GM19468 (cell line): ENCODE measurements around the gene DGKG.

Source experiments
- ATAC-seq: cut with Tn5 transposase; IDR thresholded peaks from one replicate; pipeline ENCODE4 v1.9.1; 2021; ENCODE audit warnings: mild to moderate bottlenecking, moderate library complexity, moderate number of reproducible peaks; ENCODE audit not compliant: unreplicated experiment; ENCODE audit errors: extremely low read depth

Gene DGKG

DNA sequence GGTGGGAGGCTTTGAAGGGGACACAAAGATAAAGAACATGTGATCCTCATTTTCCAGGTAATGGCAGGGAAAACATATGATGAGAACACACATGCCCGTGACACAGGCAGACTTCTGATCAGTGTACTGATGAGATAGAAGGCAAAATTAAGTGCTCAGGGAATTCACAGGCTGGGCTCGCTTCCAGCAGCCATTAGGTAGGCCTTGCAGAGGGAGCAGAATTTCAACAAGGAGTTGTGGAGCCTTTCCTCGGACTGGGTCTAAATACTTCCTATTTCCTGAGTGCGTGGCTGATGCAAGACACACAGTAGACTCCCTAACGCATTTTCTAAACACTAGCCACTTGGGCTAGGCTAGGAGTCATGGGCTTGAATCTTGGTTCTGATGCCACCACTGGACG lies 179.2 kb downstream of the DGKG start:
- ATAC-seq: no peak

DNA sequence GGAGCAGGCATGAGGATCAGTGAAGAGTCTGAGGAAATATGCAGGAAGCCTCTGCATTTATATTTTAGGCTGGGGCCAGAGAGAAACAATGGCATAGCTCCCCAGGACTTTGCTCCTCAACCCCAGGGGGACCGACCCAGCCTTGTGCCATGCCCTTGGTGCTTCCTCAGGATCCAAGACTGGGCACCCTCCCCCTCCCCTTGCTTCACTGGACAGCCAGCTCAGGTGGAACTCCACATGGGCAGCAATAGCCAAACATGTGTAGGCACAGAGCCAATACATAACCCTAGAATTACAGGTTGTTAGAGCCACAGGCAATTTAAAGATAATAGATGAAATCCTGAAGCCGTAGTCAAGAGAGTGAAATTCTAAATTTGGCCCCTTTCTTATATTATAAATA lies 180.1 kb downstream of the DGKG start:
- ATAC-seq: no peak

DNA sequence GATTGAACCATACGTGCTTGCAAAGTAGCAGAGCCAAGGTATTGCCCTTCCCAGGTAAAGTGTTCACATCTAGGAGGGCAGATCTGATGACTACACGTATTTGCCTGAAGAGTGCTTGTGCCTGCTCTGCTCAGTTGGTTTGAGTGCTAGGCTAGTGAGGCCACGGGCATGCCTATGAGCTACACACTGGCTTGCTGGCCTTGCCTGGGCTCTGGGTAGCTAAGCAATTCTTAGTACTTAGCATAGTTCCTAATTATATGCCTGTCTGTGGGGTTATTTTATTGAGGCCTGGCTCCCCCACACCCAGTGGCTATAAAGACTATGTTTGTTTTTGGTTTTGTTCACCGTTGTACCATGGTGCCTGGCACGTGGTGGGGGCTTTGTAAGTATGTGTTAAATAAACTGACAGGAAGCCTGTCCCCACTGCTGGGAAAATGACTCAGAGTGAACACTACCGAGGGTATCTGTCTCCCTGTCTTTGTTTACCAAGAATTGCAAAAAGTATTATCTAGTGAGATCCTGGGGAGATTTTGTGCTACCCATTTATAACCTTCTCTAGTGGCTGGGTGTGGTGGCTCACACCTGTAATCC lies 181.0 kb downstream of the DGKG start:
- no peak for ATAC-seq

DNA sequence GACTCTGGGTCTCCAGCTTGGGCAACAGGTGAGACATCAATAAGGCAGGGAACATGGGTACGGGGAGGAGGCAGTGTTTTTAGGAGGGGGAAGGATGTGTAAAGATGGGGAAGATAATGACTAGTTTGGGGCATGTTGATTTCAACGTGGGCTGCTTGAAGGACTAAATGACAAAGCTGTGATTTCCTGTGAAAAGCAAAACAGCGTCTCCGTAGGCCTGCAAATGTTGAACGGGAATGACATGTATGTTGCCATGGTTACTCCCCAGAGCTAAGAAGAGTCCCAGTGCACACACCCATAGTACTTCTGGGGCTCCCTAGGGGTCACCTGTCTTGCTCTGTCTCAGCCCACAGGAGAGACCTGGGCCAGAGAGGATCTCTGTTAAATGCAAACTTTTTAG lies 181.9 kb downstream of the DGKG start:
- no peak for ATAC-seq

DNA sequence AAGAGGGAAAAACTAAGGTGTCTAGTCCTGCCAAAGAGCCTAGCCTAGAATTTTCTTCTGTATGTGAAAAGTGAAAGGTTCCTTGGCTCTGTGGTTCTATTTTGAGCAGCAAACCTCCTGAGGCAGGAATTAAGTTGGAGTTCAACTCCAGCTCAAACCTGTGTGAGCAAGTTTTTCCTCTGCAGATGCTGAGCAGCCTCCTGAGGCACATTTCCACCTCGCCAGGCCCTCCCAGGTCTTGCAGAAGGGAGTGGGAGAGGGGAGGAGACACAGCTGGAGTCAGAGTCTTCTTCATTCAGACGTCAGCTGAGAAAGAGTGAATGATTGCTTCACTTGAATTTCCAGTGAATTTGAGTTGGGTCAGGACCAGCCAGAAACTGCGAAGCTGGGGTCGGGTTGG lies 183.6 kb downstream of the DGKG start:
- no peak for ATAC-seq

DNA sequence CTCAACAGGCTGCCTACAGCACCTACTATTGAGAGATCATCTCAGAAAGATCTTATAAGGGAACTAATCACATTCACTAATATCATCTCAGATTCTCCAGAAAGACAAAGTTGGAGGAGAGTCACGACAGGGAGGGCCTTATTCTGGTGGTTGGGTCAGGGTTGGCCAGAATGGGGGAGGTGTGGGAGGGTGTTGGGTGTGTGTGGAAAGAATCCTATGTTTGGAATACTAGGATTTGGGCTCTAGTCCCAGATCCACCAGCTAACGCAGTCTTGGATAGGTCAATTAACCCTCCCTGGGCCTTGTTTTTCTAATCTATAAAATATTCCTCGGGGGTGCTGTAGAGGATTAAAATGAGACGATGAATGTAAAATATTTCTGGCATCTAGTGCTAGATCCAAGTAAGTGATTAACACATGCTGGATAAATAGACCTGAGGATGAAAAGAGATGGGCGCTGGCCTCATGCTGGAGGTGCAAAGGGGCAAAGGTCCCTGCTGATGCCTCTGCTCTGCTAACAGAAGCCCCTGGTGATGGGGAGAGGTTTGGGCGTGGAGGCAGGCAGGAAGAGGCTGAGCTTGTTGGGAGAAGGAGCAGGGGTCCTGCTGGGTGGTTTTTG lies 185.6 kb downstream of the DGKG start:
- ATAC-seq: no peak

DNA sequence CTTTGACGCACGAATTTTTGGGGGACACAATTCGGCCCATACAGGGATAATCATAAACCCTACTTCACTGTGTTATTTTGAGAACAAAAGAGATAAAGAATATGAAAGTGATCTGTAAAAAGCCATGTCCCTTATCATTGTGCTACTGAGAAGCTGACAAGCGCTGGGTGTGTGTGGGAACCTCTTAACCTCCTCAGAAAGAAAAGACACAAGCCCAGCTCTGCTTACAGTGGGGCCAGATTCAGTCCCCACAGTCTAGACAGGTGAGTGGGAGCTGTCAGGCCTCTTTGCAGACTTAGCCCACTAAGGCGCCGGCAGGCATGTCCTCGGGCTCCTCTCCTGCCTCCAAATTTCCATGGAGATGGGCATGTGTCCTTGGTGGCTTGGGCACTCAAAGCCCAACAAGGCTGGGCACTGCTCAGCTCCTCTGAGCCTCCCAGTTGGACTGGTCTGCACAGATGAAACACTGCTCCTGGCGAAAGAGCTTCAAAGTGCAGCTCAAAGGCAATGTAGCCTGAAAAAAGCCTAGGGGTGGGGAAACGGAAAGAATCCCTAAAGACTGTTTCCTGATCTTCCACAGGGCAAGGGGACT lies 188.7 kb downstream of the DGKG start:
- no peak for ATAC-seq

DNA sequence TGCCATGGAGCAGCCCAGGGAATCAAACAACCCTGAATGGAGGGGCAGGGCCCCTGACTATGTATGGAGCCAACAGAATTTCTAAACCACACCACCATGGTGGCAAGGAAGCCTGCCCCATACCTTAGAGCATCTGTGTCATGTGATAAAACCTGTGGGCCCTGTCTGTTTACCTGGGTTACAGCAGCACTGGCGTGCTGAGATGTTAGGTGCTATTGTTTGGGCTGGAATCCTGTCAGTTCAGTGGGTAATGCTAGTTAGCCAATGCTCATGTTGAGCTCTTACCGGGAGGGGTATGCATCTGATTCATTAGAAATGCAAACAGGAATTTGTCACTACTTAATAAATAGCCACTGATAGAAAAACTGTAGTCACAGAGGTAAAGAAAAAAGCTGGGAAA lies 189.7 kb downstream of the DGKG start:
- no peak for ATAC-seq

DNA sequence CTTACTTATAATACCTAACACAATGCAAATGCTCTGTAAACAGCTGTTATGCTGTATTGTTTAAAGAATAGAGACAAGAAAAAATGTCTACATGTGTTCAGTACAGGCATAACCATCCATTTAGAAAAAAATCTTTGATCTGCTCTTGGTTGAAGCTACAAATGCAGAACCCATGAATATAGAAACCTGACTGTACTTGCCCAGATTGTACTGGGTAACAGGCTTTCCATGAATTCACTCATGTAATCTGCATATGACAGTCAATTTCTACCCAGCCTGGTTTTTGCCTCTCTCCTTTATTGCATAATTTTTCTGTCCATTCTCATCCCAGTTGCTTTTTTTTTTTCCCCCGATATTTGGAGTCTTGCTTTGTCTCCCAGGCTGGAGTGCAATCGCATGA lies 190.5 kb downstream of the DGKG start:
- no peak for ATAC-seq

DNA sequence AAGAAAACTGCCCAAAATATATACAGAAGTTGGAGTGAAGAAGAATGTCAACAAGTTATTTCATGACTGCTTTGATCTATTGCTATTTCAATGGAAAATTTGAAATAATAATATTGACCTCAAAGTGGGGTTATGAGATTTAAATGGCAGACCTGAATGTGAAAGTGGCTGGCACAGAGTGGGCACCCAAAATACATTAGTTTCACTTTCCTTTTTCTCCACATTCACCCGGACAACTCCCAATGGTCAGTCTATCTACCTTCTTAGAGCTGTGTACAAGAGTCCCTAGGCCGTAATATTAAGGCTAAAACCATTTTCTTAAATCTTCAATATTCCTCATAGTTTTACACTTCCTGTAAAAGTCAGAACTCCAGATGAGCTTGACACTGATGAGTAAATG lies 191.5 kb downstream of the DGKG start:
- no peak for ATAC-seq

DNA sequence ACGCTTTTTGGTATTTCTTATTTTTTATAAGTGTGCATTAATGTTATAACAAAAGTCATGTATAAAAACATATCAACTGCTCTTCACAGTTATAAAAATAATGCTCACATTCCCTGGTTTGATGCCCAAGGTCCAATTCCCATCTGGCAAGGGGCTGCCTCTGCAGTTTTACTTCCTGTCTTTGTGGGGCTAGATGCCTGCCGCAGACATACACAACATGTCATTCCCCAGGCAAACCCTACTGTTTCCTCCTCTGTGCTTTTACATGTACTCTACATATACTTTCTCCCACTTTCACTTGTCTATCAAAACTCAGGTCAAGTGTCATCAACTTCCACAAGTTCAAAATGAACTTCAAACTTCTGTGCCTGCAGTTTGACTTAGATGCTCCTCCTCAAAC lies 192.7 kb downstream of the DGKG start:
- ATAC-seq: no peak

DNA sequence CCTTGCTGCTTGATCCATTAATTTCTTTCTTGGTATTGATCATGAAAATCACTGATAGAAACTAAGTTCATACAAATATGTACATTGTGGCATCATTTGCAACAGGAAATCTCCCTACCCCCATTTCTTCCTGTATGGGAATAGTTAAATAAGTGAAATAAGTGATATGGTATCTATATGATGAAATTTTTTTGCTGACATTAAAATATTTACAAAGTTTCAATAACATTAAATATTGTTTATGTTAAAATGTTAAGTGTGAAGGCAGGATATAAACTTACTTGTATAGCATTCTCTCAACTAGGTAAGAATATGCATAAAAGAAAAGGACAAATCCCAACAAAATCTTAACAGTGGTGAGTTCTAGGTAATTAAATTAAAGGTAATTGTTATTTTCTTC lies 193.1 kb downstream of the DGKG start:
- ATAC-seq: no peak

DNA sequence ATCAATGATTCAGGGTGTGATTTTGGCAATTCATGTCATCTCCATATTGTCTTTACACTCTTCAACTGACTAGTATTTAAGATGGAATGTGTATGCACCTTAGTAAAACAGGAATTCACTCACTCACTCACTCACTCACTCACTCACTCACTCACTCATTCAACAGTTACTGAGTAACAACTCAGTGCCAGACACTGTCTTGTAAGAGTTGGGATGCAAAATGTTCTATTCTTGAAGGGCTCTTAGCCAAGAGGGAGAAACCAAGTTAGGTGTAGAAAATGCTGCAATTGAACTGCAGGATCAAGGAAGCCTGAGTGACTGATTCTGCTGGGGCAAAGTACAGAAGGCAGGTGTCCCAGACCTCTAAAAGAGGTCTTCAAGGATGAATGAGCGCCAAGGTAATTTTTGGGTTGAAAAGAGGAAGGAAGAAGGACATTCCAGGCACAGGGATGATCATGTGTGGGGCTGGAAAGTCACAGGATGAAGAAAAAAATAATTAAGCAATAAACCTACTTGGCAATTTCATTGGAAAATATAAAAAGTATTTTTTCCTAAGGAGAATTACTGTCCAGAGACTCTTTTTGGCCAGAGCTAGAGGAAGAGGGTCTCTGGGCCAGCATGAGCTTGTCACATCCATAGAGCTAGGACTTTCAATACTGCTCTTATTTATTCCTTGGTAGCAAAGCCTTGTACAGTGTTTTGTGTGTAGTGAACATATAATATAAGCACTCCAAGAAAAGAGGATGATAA lies 194.2 kb downstream of the DGKG start:
- ATAC-seq: no peak

DNA sequence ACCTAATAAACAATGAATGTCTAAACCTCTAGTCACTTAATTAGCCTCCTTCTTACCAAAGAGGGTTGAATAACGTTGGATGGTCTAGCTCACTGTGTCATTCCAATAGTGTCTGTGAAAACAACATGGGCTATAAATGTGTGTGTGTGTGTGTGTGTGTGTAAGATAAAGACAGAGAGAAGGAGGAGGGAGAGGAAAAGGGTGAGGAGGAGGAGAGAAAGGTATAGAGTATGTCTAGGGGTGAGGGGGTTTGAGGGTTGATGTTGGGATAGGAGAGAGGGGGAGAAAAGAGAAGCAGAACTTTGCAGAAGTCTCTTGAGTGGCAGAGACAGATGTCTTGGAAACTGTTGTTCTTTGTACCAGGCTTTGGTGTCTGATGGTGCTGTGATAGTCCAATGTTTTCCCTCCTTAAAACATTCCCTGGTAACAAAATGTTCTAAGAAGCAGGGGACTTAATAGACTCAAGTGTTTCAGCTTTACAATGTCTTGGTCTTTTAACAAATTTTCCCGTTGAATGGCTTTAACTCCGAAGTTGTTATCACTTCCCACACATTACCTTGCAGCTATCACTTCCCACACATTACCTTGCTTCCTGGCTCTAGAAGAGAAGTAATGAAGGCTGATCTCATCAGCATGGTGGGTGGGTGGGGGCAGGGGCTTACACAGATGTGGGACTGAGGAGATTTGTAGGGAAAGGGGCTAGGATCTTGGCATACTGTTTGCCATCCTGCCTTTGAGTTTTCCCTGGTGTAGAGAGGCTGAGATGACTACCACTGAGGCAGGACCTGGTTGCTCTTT lies 195.3 kb downstream of the DGKG start:
- ATAC-seq: no peak

DNA sequence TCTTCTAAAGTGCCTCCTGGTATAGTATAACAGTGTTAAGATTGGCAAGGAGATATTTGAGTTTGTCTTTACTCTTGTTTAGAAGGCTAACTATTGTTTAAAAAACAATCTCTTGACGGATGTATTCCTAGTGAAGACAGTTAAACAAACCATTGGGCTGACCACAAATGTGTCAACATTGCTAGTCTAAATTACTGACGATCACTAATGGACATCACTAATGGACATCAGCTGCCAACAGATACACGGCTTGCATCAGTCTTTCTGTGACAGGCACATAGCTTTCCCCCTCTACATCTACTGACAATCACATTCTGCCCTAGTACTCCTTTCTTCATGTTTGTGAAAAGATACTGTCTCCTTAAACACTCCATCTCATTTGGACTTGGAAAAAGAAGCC lies 196.0 kb downstream of the DGKG start:
- no peak for ATAC-seq

DNA sequence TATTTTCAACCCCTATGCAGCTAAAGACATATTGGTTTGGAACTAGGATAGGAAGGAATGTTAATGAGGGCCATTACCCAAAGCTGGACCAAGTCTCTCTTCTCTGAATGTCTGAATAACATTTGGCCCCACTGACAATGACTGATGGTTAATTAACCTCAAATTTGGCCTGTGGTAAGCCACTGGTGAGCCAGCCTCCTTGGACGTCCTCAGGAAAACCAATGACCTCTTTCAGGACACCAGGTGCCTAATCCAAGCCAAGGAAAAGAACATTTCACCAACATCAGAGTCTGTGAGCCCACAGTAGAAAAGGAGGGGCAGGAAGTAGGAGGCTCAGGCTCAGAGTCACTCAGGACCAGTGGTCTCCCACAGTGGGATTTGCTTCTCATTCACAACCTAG lies 196.7 kb downstream of the DGKG start:
- ATAC-seq: no peak

DNA sequence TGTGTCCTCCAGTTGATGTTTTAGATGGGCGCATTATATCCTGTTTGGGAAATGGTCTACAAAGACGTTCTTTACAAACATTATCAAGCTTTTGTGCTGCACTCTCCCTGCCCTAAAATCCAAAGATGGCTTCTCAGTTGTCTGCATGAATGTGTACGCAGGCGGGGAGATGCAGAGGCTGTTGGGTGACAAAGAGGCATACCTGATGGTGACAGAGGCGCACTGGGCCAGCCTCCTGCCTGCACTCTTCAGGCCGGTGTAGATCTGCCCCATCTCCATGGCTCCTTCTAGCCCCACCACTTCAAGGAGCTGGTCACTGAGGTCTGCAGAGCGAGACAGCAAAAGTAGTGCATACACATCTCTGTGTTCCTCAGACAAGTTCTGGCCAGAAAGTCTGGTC lies 197.3 kb downstream of the DGKG start:
- ATAC-seq: no peak

DNA sequence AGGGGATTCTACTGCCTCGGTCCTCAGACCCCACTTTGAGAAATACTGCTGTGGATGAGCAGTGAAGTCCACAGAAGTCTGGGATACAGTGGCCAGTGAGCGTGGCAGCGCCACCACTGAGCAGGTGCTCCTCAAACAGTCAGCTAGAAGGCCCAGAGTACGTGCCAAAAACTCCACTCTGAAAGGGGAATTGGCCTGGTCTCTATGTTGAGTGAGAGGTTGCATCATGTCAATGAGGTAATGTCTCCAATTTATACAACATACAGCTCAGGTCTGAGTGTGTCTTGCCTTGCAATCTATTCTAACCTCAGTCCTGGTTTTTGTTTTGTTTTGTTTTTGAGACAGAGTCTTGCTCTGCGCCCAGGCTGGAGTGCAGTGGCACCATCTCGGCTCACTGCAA lies 199.8 kb downstream of the DGKG start:
- ATAC-seq: no peak

DNA sequence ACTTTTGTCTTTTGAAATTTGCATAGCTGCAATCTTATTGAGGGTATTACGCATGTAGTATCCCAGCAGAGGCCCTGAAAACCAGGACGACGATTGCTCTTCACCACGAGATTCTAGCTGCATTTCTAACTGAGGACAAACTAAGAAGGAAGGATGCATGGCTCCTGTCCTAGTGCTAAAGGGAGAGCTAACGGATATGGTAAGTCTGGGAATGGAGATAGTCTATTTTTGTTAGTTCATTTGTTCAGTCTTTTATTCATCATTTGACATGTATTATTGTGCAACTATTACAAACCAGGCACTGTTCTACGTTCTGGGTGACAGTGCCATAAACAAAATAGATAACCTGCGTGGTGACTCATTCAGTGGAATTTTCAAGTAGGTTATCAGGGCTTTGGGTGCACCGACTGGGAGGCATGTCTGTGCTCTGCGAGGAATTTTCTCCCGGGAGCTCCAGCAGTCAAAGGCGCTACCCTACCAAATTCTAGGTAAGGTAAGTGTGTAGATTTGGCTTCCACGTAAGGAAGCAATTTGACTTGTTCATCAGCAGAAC lies 201.3 kb downstream of the DGKG start:
- no peak for ATAC-seq

DNA sequence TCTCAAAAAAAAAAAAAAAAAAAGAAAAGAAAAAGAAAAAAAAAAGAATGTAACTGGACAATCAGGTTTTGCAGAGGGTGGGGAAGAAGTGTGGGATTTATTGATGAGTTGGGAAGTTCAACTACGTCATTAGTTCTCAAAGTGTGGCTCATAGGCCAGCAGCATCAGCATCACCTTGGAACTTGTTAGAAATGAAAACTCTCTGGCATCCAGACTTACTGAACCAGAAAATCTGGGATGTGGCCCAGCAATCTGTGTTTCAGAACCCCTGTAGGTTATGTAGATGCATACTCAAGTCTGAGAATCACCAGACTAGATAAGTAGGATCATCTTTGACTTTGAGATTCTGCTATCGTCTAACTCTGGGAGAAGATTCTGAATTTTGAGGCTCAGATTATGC lies 207.4 kb downstream of the DGKG start:
- no peak for ATAC-seq
